ENCODE measurements around the gene RERE.

RERE gene

GRCh38 chr1:8347635-8348034 is 469.8 kb downstream of the RERE start:
- POLR2A ChIA-PET, result no interaction called here
- CTCF ChIA-PET, result interaction anchor here (1.3 kb wide), 1 partner anchor 33 kb away, joined by 4 read pairs; no protein-coding TSS in a partner anchor
- TF ChIP-seq SUZ12 (IDR thresholded peaks at IDR 0.05) (no peak), LEF1 (IDR thresholded peaks at IDR 0.05; ENCODE audit: borderline replicate concordance) (no peak), FOXK2 (IDR thresholded peaks at IDR 0.05) (no peak), BHLHE40 (IDR thresholded peaks at IDR 0.05; ENCODE audit: borderline replicate concordance) (no peak), NFRKB (IDR thresholded peaks at IDR 0.05) (no peak), FOXM1 (IDR thresholded peaks at IDR 0.05; ENCODE audit: borderline replicate concordance) (no peak), CTBP1 (IDR thresholded peaks at IDR 0.05; ENCODE audit: borderline replicate concordance) (no peak), ZNF384 (IDR thresholded peaks at IDR 0.05) (no peak), L3MBTL2 (conservative IDR thresholded peaks at IDR 0.05) (no peak), ARNT (IDR thresholded peaks at IDR 0.05) (no peak), SP1 (IDR thresholded peaks at IDR 0.05) (no peak)
- no peak for DNase-seq (ENCODE audit: extremely low spot score)

- ChIA-PET POLR2A (no interaction called here), CTCF (no interaction called here)
- TF ChIP-seq ELF4 (IDR thresholded peaks at IDR 0.05) (no peak), ZNF384 (IDR thresholded peaks at IDR 0.05) (no peak), PKNOX1 (IDR thresholded peaks at IDR 0.05) (no peak), NFRKB (IDR thresholded peaks at IDR 0.05) (no peak), SP1 (IDR thresholded peaks at IDR 0.05) (no peak), FOXM1 (IDR thresholded peaks at IDR 0.05; ENCODE audit: borderline replicate concordance) (no peak), FOXK2 (IDR thresholded peaks at IDR 0.05) (no peak), LEF1 (IDR thresholded peaks at IDR 0.05; ENCODE audit: borderline replicate concordance) (no peak), CTBP1 (IDR thresholded peaks at IDR 0.05; ENCODE audit: borderline replicate concordance) (no peak)
- no peak for DNase-seq (ENCODE audit: extremely low spot score)
Observed at GRCh38 chr1:8345621-8346415, 471.6 kb downstream of the RERE start.

- no peak for TF ChIP-seq BHLHE40 (IDR thresholded peaks at IDR 0.05; ENCODE audit: borderline replicate concordance)
- TF ChIP-seq CTBP1 (IDR thresholded peaks at IDR 0.05; ENCODE audit: borderline replicate concordance), result no peak
- DNase-seq (ENCODE audit: extremely low spot score), result no peak
- POLR2A ChIA-PET, result no interaction called here
- CTCF ChIA-PET, result no interaction called here
Observed at GRCh38 chr1:8344893-8345507, 472.4 kb downstream of the RERE start.

GRCh38 chr1:8343464-8344001 is 473.9 kb downstream of the RERE start:
- DNase-seq (ENCODE audit: extremely low spot score), result no peak
- ChIA-PET POLR2A (interaction anchor here (0.6 kb wide), 1 partner anchor 318 kb away, joined by 3 read pairs; no protein-coding TSS in a partner anchor), CTCF (interaction anchor here (0.5 to 1.4 kb wide), 3 partner anchors 28 to 329 kb away, joined by 3 read pairs; no protein-coding TSS in a partner anchor)
- TF ChIP-seq FOXK2 (IDR thresholded peaks at IDR 0.05) (no peak), SUZ12 (IDR thresholded peaks at IDR 0.05) (no peak), BHLHE40 (IDR thresholded peaks at IDR 0.05; ENCODE audit: borderline replicate concordance) (no peak), PKNOX1 (IDR thresholded peaks at IDR 0.05) (no peak), ELF4 (IDR thresholded peaks at IDR 0.05) (no peak), ZNF384 (IDR thresholded peaks at IDR 0.05) (no peak), L3MBTL2 (conservative IDR thresholded peaks at IDR 0.05) (no peak), TARDBP (IDR thresholded peaks at IDR 0.05) (no peak), LEF1 (IDR thresholded peaks at IDR 0.05; ENCODE audit: borderline replicate concordance) (no peak), ARNT (IDR thresholded peaks at IDR 0.05) (no peak), CTBP1 (IDR thresholded peaks at IDR 0.05; ENCODE audit: borderline replicate concordance) (no peak), FOXA1 (IDR thresholded peaks at IDR 0.05) (no peak), SP1 (IDR thresholded peaks at IDR 0.05) (no peak), HDGF (IDR thresholded peaks at IDR 0.05; ENCODE audit: borderline replicate concordance) (no peak), FOXM1 (IDR thresholded peaks at IDR 0.05; ENCODE audit: borderline replicate concordance) (no peak)

GRCh38 chr1:8343044-8343443 is 474.4 kb downstream of the RERE start:
- ChIA-PET POLR2A (no interaction called here), CTCF (interaction anchor here (0.5 to 1.4 kb wide), 4 partner anchors 27 to 329 kb away, joined by 3 to 5 read pairs (median 3); no protein-coding TSS in a partner anchor)
- DNase-seq (ENCODE audit: extremely low spot score), result no peak
- TF ChIP-seq BHLHE40 (IDR thresholded peaks at IDR 0.05; ENCODE audit: borderline replicate concordance) (no peak), ARNT (IDR thresholded peaks at IDR 0.05) (no peak), LEF1 (IDR thresholded peaks at IDR 0.05; ENCODE audit: borderline replicate concordance) (no peak), ELF4 (IDR thresholded peaks at IDR 0.05) (no peak), FOXM1 (IDR thresholded peaks at IDR 0.05; ENCODE audit: borderline replicate concordance) (no peak), FOXK2 (IDR thresholded peaks at IDR 0.05) (no peak), SP1 (IDR thresholded peaks at IDR 0.05) (no peak), CTBP1 (IDR thresholded peaks at IDR 0.05; ENCODE audit: borderline replicate concordance) (no peak), TARDBP (IDR thresholded peaks at IDR 0.05) (no peak), HDGF (IDR thresholded peaks at IDR 0.05; ENCODE audit: borderline replicate concordance) (no peak), L3MBTL2 (conservative IDR thresholded peaks at IDR 0.05) (no peak), FOXA1 (IDR thresholded peaks at IDR 0.05) (no peak), SUZ12 (IDR thresholded peaks at IDR 0.05) (no peak), PKNOX1 (IDR thresholded peaks at IDR 0.05) (no peak), ZNF384 (IDR thresholded peaks at IDR 0.05) (no peak), NFRKB (IDR thresholded peaks at IDR 0.05) (no peak)
